HG03520 (cell line): ENCODE results near the gene MAML3.

Experiments used
- ATAC-seq: cut with Tn5 transposase; IDR thresholded peaks from one replicate; pipeline ENCODE4 v1.9.1; 2021; ENCODE audit warnings: mild to moderate bottlenecking, moderate library complexity; ENCODE audit not compliant: unreplicated experiment

The MAML3 gene

DNA sequence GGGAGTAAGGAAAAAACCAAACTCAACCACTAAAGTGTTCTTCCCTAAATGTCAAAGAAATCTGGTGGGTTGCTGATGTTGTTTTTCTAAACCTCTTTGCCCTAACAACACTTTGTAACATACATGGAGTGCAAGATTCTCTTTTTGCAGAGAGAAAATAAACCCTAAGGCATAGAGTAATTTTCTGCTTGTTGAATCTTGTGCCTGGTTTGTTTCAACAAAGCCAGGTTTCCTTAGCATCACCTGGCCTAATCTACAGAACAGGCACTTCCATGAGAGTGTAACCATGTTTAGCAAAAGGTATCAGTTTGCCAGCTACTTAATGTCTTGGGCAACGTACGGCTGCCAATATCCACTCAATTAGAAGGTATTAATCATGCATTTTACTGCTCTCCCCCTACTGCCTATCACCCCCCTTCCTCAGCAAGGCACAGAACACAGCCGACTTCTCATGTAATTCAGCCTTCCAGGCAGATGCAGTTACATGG is 219.2 kb downstream of the MAML3 start:
- ATAC-seq: no peak

DNA sequence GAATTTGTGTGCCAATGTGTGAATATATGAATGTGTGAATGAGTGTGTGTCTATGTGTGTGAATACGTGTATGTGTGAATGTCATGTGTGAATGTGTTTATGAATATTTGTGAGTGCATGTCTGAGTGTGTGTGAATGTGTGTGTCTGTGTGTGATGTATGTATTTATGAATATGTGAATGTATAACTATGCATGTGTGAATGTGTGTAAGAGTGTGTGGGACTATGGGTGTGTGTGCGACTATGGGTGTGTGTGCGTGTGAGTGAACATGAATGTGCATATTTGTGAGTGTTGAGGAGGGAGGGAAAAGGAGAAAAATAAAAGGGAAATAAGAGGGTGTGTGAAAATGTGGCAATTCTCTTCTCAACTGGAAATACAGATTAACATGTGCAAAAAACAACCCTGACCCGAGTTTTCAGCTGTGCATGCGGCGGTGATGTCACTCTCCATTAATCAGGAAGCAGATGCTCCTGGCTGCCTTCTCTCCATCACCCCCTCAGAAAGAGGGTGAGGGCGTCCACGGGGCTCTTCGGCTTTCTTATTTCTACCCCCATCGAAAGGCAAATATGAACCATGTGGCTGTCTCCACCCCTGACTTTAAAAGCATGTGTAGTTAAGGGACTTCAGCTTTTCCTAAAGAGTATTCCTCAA is 219.8 kb downstream of the MAML3 start:
- no peak for ATAC-seq

GRCh38 chr4:139933541-139933940 is 220.4 kb downstream of the MAML3 start:
- ATAC-seq: no peak

DNA sequence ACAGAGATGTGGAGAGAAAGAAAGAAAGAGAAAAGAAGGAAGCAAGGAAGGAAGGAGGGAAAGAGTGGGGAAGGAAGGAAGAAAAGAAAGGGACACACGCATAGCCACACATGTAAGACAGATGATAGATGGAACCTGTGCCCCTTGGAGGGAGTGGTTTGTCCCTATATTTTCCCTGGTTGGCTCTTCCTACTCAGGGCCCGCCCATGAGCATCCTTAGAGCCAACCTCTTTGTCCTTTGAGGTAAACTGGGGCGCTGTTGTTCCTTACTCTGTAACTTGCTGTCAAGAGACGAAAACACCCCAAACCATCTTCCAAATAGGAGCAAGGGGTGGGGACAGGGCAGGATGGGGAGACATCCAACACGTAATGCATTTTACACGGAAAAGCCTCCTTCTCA is 220.9 kb downstream of the MAML3 start:
- ATAC-seq: no peak

DNA sequence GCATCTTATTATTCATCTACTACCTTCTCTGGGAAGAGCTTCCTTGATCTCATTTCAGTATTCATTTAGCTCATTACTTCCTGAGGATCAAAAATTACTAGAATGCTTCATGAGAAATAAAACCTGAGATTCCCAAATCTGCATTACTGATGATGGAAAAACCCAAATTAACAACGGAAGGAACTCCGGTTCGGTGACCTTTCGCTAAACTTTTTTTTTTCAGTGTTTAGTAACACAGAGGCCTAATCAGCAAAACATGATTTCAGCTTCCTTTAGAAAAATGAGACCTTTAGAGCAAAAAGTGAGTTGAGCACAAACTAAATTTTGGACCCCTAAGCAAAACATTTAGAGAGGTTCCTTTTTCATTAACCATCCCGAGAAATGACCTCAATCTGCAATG is 229.2 kb downstream of the MAML3 start:
- no peak for ATAC-seq

- ATAC-seq: no peak
These were observed 231.5 kb downstream of the MAML3 start for GRCh38 chr4:139922406-139923024.

- ATAC-seq: no peak
These were observed 232.4 kb downstream of the MAML3 start for GRCh38 chr4:139921429-139922184.

GRCh38 chr4:139920486-139921002 is 233.4 kb downstream of the MAML3 start:
- ATAC-seq: no peak

DNA sequence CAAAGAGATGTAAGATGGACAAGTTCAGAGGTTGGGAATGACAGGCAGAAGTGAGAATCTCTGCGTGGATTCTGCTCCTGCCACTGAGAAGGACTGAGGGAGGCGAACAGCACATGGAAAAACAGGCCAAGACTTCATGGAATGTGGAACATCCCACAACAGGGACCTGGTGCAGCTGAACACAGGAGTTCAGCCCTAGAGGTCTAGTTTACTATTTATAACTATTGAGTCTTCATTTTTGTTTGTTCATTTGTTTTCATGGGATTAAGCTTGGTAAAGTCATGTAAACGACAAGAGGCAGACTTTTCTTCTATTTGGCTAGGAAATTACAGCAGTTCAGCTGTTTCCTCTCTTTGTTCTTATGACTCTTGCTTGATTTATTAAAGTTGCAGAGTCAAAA is 234.5 kb downstream of the MAML3 start:
- no peak for ATAC-seq

- no peak for ATAC-seq
These were observed 235.0 kb downstream of the MAML3 start for GRCh38 chr4:139919004-139919403.

- no peak for ATAC-seq
These were observed 235.4 kb downstream of the MAML3 start for GRCh38 chr4:139918591-139918990.

DNA sequence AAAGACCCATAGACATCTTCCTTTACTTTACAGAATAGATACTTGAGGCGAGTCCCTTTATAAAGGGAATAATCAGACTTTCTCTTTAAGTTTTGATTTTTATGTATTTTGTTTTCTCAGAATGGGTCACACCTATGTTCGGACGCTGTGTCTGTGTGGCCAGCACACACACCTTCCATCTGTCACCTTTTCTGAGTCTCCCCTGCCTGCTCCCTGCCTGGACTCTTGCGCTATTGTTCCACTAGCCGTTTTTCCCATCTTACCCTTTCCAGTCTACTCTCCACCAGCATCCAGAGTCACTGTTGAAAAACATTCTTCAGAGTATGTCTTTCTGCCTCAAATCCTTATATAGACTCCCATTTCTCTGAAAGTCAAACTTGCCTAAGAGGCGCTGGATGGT is 236.1 kb downstream of the MAML3 start:
- no peak for ATAC-seq

- ATAC-seq: no peak
These were observed 237.9 kb downstream of the MAML3 start for GRCh38 chr4:139916041-139916440.

- no peak for ATAC-seq
These were observed 238.9 kb downstream of the MAML3 start for GRCh38 chr4:139915037-139915436.

DNA sequence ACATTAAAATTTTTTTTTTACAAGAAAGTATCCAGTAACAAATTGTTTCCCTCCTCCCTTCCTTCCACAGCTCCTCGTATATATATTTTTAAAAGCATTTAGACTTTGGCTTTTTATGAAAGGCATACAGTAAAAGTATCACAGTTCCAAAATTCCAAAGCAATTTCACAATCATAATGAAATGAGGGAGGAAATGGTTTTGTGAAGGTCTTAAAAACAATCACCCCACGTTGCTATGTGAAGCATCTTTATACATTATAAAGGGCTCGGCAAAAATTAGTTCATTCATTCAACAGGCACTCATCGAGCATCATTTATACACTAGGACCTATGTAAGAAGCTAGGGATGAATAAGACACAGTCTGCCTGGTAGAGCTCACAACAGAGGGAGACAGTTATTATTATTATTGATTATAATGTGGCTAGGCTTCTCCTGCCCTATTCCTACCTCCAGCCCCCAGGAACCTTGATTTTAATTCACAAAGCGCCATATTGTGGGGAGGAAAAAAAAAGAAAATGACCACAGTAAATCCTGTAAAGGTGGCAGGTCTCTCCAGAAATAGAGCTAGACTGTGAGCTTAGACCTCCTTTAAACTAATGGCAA is 239.9 kb downstream of the MAML3 start:
- ATAC-seq: no peak

DNA sequence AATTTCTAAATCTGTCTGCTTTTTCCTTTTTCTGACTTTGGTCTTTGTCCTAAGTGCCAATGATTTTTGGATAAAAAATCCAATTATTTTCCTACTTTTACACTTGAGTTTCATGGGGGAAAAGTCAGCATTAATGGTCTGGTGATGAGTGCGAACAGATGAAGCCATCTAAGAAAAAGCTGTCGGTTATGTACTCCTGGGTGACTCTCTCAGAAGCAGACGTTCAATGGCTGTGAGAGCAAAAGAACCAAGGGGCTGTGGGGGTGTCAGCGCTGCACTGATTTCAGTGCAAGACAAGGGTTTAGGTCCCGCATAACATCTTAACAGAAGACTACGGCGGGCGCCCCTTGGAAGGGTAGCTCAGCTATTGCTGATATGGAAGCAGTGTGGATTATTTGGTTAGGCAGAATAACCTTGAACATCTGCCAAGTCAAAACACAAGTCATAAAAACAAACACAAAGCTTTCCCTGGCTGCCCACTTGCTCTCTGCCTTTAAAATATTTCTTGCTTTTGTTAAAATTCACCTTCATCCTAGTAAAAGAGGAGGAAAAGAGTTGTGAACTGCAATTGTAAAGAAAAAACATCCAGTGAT is 240.5 kb downstream of the MAML3 start:
- no peak for ATAC-seq

DNA sequence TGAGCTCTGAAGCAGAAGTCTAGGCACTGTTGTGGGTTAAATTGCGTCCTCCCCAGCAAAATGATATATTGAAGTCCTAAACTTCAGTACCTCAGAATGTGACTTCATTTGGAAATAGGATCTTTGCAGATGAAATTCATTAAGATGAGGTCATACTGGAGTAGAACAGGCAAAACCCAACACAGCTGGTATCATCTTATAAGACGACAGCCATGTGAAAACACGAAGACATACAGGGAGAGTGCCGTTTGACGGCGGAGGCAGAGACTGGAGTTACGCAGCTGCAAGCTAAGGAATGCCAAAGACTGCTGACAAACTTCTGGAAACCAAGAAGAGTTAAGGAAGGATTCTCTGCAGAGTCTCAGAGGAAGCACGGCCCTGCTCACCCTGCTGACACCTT is 241.5 kb downstream of the MAML3 start:
- ATAC-seq: no peak

GRCh38 chr4:139910106-139910505 is 243.9 kb downstream of the MAML3 start:
- ATAC-seq: no peak

DNA sequence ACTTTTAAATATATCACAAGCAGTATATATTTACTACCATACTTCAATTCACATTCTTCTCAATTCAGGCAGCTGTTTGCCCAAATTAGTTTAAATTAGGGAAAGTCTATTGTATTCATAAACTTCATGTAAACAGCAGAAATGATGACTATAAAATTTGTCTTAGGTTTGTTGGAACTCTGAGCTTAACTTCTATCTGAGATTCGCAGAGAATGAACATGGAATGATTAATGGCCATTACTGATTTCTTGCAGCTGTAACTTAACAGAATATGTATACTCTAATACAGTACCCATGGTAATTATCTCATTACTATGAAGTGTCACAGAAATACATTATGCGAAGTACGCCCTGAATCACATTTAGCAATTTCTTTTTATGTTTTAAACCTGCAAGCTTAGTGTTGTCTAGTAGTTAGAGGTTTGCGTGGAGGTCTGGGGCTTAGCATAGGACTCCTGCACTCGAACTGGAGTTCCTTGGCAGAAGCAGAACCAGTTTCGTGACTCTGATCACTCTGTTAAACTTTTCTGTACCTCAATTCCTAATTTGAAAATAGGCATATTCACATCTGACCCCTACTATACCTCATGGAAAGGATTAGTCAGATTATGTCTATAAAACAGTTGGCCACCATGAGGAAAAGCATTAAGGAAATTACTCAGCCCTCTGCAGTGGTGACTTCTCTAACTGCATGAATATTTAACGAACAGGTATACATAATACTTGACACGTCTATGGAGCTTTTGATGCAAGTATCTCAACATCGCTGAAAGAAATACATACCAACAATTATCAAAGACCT is 245.1 kb downstream of the MAML3 start:
- ATAC-seq: no peak
